ENCODE data around the gene MEIKIN. TPM values are rescaled to one million over a fixed set of nuclear protein-coding genes. Genes with fewer than 3 reads are reported as not detected.
"Not testable (repeated sequence)": the region's sequence is repeated elsewhere in the genome, so short reads cannot be mapped to it uniquely, and the experiment has no call there.

The MEIKIN gene
- total RNA-seq, 1 experiment from 2014 or later: not detected

- no peak overlapping the region for H3K4me2 ChIP-seq (ENCODE audit: low read length)
- no peaks in the 10 kb centered on the region for H3F3A ChIP-seq (ENCODE audit: low read length, unreplicated experiment)
- POLR2A ChIA-PET (ENCODE audit: unreplicated experiment): no interaction called here
- H3K9me2 ChIP-seq (replicated peaks; ENCODE audit: low read length): no peaks in the 10 kb centered on the region
- no peak overlapping the region for H2AFZ ChIP-seq (ENCODE audit: low read length)
- H3K4me3 ChIP-seq (ENCODE audit: low read length): no peak overlapping the region
- H3K36me3 ChIP-seq (ENCODE audit: low read depth, low read length): no peaks in the 10 kb centered on the region
- H4K20me1 ChIP-seq (ENCODE audit: low read length): no peaks in the 10 kb centered on the region
- H3K4me1 ChIP-seq (ENCODE audit: insufficient read depth, low read length): no peaks in the 10 kb centered on the region
- ATAC-seq (no peak), DNase-seq (no peak)
- CTCF ChIA-PET: no interaction called here
- H3K9me3 ChIP-seq (ENCODE audit: low read length): no peaks in the 10 kb centered on the region
- no peak overlapping the region for H3K27ac ChIP-seq (ENCODE audit: low read length)
- H3K9ac ChIP-seq (ENCODE audit: low read length): no peak overlapping the region
- no TSS peak for BruUV-seq (replicated peaks)
- intact Hi-C loops (cut with micrococcal nuclease): no loop called here
- H3K79me2 ChIP-seq (ENCODE audit: low read length): peaks cover 75% of the 10 kb centered on the region
- H3K27me3 ChIP-seq (ENCODE audit: low read length): no peaks in the 10 kb centered on the region
- TF ChIP-seq EZH2phosphoT487 (IDR thresholded peaks at IDR 0.05; ENCODE audit: borderline replicate concordance, low read length) (no peak), CTCF (conservative IDR thresholded peaks at IDR 0.05; ENCODE audit: low read depth, low read length) (no peak), EZH2 (IDR thresholded peaks at IDR 0.05; ENCODE audit: low read length, unreplicated experiment) (no peak)
Measured at GRCh38 chr5:131783874-131784273, 161.6 kb downstream of the MEIKIN start.

- no peak overlapping the region for H2AFZ ChIP-seq (ENCODE audit: low read length)
- H3K4me1 ChIP-seq (ENCODE audit: insufficient read depth, low read length): no peaks in the 10 kb centered on the region
- TF ChIP-seq CTCF (conservative IDR thresholded peaks at IDR 0.05; ENCODE audit: low read depth, low read length): no peak
- no peak for TF ChIP-seq EZH2 (IDR thresholded peaks at IDR 0.05; ENCODE audit: low read length, unreplicated experiment)
- no peak for TF ChIP-seq EZH2phosphoT487 (IDR thresholded peaks at IDR 0.05; ENCODE audit: borderline replicate concordance, low read length)
- intact Hi-C loops (cut with micrococcal nuclease): no loop called here
- CTCF ChIA-PET: no interaction called here
- no peaks in the 10 kb centered on the region for H3F3A ChIP-seq (ENCODE audit: low read length, unreplicated experiment)
- no peak for ATAC-seq
- DNase-seq: no peak
- no peaks in the 10 kb centered on the region for H3K27me3 ChIP-seq (ENCODE audit: low read length)
- H3K79me2 ChIP-seq (ENCODE audit: low read length): peaks cover 71% of the 10 kb centered on the region
- H3K4me2 ChIP-seq (ENCODE audit: low read length): no peak overlapping the region
- H3K9me2 ChIP-seq (replicated peaks; ENCODE audit: low read length): no peaks in the 10 kb centered on the region
- H3K36me3 ChIP-seq (ENCODE audit: low read depth, low read length): no peaks in the 10 kb centered on the region
- no peak overlapping the region for H3K4me3 ChIP-seq (ENCODE audit: low read length)
- no TSS peak for BruUV-seq (replicated peaks)
- POLR2A ChIA-PET (ENCODE audit: unreplicated experiment): interaction anchor here (0.6 kb wide), 1 partner anchor 42 kb away, joined by 3 read pairs; no protein-coding TSS in a partner anchor
- no peak overlapping the region for H3K9ac ChIP-seq (ENCODE audit: low read length)
- no peaks in the 10 kb centered on the region for H4K20me1 ChIP-seq (ENCODE audit: low read length)
- H3K27ac ChIP-seq (ENCODE audit: low read length): no peak overlapping the region
- H3K9me3 ChIP-seq (ENCODE audit: low read length): no peaks in the 10 kb centered on the region
Measured at GRCh38 chr5:131783357-131783756, 162.1 kb downstream of the MEIKIN start.

- H3K9ac ChIP-seq (ENCODE audit: low read length): no peak overlapping the region
- H4K20me1 ChIP-seq (ENCODE audit: low read length): no peaks in the 10 kb centered on the region
- H3K36me3 ChIP-seq (ENCODE audit: low read depth, low read length): no peaks in the 10 kb centered on the region
- H3K79me2 ChIP-seq (ENCODE audit: low read length): peaks cover 71% of the 10 kb centered on the region
- H3K4me3 ChIP-seq (ENCODE audit: low read length): no peak overlapping the region
- H3K9me3 ChIP-seq (ENCODE audit: low read length): no peaks in the 10 kb centered on the region
- POLR2A ChIA-PET (ENCODE audit: unreplicated experiment): no interaction called here
- ATAC-seq (no peak), DNase-seq (no peak)
- no peaks in the 10 kb centered on the region for H3K4me1 ChIP-seq (ENCODE audit: insufficient read depth, low read length)
- H3F3A ChIP-seq (ENCODE audit: low read length, unreplicated experiment): no peaks in the 10 kb centered on the region
- no peak overlapping the region for H2AFZ ChIP-seq (ENCODE audit: low read length)
- intact Hi-C loops (cut with micrococcal nuclease): no loop called here
- no peaks in the 10 kb centered on the region for H3K27me3 ChIP-seq (ENCODE audit: low read length)
- CTCF ChIA-PET: no interaction called here
- H3K9me2 ChIP-seq (replicated peaks; ENCODE audit: low read length): no peaks in the 10 kb centered on the region
- no peak overlapping the region for H3K4me2 ChIP-seq (ENCODE audit: low read length)
- no peak overlapping the region for H3K27ac ChIP-seq (ENCODE audit: low read length)
- TF ChIP-seq EZH2 (IDR thresholded peaks at IDR 0.05; ENCODE audit: low read length, unreplicated experiment): no peak
- TF ChIP-seq EZH2phosphoT487 (IDR thresholded peaks at IDR 0.05; ENCODE audit: borderline replicate concordance, low read length): no peak
- TF ChIP-seq CTCF (conservative IDR thresholded peaks at IDR 0.05; ENCODE audit: low read depth, low read length): no peak
- no TSS peak for BruUV-seq (replicated peaks)
Measured at GRCh38 chr5:131782717-131783116, 162.7 kb downstream of the MEIKIN start.

GRCh38 chr5:131778141-131778540 lies 167.3 kb downstream of the MEIKIN start:
- ATAC-seq; H3K36me3 ChIP-seq (ENCODE audit: low read depth, low read length); H3K9me2 ChIP-seq (replicated peaks; ENCODE audit: low read length); H2AFZ ChIP-seq (ENCODE audit: low read length); H3K9me3 ChIP-seq (ENCODE audit: low read length); POLR2A ChIA-PET (ENCODE audit: unreplicated experiment); H3K9ac ChIP-seq (ENCODE audit: low read length); H3K4me2 ChIP-seq (ENCODE audit: low read length); H3F3A ChIP-seq (ENCODE audit: low read length, unreplicated experiment); BruUV-seq (replicated peaks); intact Hi-C loops (cut with micrococcal nuclease); DNase-seq; H3K4me3 ChIP-seq (ENCODE audit: low read length); H3K27ac ChIP-seq (ENCODE audit: low read length); H3K27me3 ChIP-seq (ENCODE audit: low read length); CTCF ChIA-PET: not testable (repeated sequence)
- H3K79me2 ChIP-seq (ENCODE audit: low read length): peaks cover 75% of the 10 kb centered on the region
- H3K4me1 ChIP-seq (ENCODE audit: insufficient read depth, low read length): peaks cover 21% of the 10 kb centered on the region
- H4K20me1 ChIP-seq (ENCODE audit: low read length): peaks cover 20% of the 10 kb centered on the region
